NB4 (cell line): ENCODE data around the gene SMYD3.

Source experiments
- CTCF ChIP-seq: IDR thresholded peaks from one replicate; pipeline ENCODE4 v1.5.1; 2012; ENCODE audit warnings: low read depth, low read length
- POLR2A ChIP-seq: IDR thresholded peaks from 2 replicates; pipeline ENCODE4 v1.6.1; 2011; ENCODE audit warnings: mild to moderate bottlenecking; ENCODE audit not compliant: insufficient read length; ENCODE audit errors: extremely low read depth
- TF ChIP-seq, protein P1 (sequence below): IDR thresholded peaks from 2 replicates; pipeline ENCODE4 v1.6.1; 2011; ENCODE audit warnings: low read depth, low read length

GRCh38 chr1:246141306-246141705 lies 365.8 kb downstream of the SMYD3 start:
- TF ChIP-seq CTCF (no peak), POLR2A (no peak)
- TF ChIP-seq, protein P1, sequence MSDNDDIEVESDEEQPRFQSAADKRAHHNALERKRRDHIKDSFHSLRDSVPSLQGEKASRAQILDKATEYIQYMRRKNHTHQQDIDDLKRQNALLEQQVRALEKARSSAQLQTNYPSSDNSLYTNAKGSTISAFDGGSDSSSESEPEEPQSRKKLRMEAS, result no peak
